Type B pancreatic cell (in vitro differentiated cells): ENCODE data around the gene CEP104. TPM values are rescaled to one million over a fixed set of nuclear protein-coding genes. Genes with fewer than 3 reads are reported as not detected.

ENCODE experiments used
- DNase-seq: peaks from one replicate; pipeline ENCODE4 v3.0.0; 2021; ENCODE audit warnings: mixed read lengths; ENCODE audit not compliant: unreplicated experiment; ENCODE audit errors: extremely low spot score
- H3K27ac Mint-ChIP-seq: 2 replicates; pipeline ENCODE4 v1.8.0; 2021; ENCODE audit warnings: mild to moderate bottlenecking, mixed read lengths
- H3K27me3 Mint-ChIP-seq: 2 replicates; pipeline ENCODE4 v1.8.0; 2021; ENCODE audit warnings: mixed read lengths
- H3K36me3 Mint-ChIP-seq: 2 replicates; pipeline ENCODE4 v1.8.0; 2021; ENCODE audit warnings: mixed read lengths
- H3K4me1 Mint-ChIP-seq: one replicate; pipeline ENCODE4 v1.8.0; 2021; ENCODE audit warnings: mixed read lengths; ENCODE audit not compliant: unreplicated experiment
- H3K4me3 Mint-ChIP-seq: 2 replicates; pipeline ENCODE4 v1.8.0; 2021; ENCODE audit warnings: mild to moderate bottlenecking, mixed read lengths
- H3K9me3 Mint-ChIP-seq: 2 replicates; pipeline ENCODE4 v1.8.0; 2021; ENCODE audit warnings: mixed read lengths
- total RNA-seq: library from RNA; stranded (reverse); gene quantifications from 2 replicates; pipeline ENCODE4 v1.2.1, GENCODE V29; 2021; ENCODE audit warnings: low replicate concordance
- TF ChIP-seq, protein P1 (sequence below): fragments of 200-600 bp; sonication (generic); conservative IDR thresholded peaks from 2 replicates; pipeline ENCODE4 v1.5.0; 2021; ENCODE audit warnings: antibody characterized with exemption, mild to moderate bottlenecking

CEP104 gene
- total RNA-seq, 1 donor from 2014 or later: 41.9 TPM

DNA sequence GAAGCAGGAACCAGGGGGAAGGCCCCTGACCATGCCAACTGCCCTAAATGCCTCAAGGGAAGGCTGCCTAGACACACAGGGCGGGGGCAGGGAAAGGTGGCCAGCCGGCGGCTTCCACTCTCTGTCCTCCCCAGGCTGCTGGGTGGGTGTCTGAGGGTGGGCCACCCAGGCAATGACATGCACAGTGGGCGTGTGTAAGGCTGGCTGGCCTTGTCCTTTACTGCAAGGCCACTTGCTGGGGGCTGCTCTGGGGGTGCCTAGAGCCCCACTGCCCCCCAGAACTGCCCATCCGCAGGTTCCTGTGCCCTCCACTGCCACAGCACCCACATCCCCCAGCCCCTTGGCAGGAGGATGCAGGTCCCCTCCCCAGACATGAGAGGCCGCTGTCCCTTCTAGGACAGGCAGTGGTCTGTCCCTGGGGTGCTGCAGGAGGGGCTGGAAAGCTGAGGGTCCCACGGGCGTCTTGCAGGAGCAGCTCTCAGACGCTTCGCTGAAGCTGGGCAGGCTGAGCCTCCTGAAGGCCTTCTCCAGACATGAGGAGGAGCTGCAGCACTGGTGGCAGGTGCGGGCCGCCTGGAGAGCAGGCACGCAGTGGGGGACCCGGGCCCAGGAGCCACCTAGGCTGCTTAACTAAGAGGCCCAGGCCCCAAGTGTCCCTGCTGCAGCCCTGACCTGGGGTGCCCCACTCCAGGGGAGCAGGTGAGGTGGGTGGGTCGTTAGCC lies 94.7 kb downstream of the CEP104 start:
- no peak for DNase-seq
- H3K9me3 Mint-ChIP-seq: no peaks in the 10 kb centered on the region
- H3K27ac Mint-ChIP-seq: no peak overlapping the region
- H3K4me3 Mint-ChIP-seq: no peak overlapping the region
- no peaks in the 10 kb centered on the region for H3K4me1 Mint-ChIP-seq
- H3K27me3 Mint-ChIP-seq: peaks cover 35% of the 10 kb centered on the region
- TF ChIP-seq, protein P1, sequence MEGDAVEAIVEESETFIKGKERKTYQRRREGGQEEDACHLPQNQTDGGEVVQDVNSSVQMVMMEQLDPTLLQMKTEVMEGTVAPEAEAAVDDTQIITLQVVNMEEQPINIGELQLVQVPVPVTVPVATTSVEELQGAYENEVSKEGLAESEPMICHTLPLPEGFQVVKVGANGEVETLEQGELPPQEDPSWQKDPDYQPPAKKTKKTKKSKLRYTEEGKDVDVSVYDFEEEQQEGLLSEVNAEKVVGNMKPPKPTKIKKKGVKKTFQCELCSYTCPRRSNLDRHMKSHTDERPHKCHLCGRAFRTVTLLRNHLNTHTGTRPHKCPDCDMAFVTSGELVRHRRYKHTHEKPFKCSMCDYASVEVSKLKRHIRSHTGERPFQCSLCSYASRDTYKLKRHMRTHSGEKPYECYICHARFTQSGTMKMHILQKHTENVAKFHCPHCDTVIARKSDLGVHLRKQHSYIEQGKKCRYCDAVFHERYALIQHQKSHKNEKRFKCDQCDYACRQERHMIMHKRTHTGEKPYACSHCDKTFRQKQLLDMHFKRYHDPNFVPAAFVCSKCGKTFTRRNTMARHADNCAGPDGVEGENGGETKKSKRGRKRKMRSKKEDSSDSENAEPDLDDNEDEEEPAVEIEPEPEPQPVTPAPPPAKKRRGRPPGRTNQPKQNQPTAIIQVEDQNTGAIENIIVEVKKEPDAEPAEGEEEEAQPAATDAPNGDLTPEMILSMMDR: no peak
- no peaks in the 10 kb centered on the region for H3K36me3 Mint-ChIP-seq

Other genes with a start within 250 kb of the CEP104 start
- gene MEGF6, start 245.7 kb downstream of the CEP104 start, total RNA-seq: 26.7 and 61.7 TPM in 2 replicates
- 26.6 and 56.6 TPM in 2 replicates for gene TPRG1L, start 232.2 kb downstream of the CEP104 start, total RNA-seq
- 22.5 and 26.7 TPM in 2 replicates for gene WRAP73, start 207.1 kb downstream of the CEP104 start, total RNA-seq
- gene TP73, start 204.7 kb downstream of the CEP104 start, total RNA-seq: 1.6 TPM in 2 replicates
- gene CCDC27, start 104.8 kb downstream of the CEP104 start, total RNA-seq: not detected in 2 replicates
- 10.8 and 15.1 TPM in 2 replicates for gene SMIM1, start 84.5 kb downstream of the CEP104 start, total RNA-seq
- 53.5 and 56.5 TPM in 2 replicates for gene LRRC47, start 60.7 kb downstream of the CEP104 start, total RNA-seq
- 6.8 and 10.6 TPM in 2 replicates for gene DFFB, start 265 bp upstream of the CEP104 start, total RNA-seq
- gene C1orf174, start 43.1 kb upstream of the CEP104 start, total RNA-seq: 24.7 and 31.4 TPM in 2 replicates